GM18517 (cell line): ENCODE data around the gene INPP5J.

Experiments used
- ATAC-seq: cut with Tn5 transposase; IDR thresholded peaks from one replicate; pipeline ENCODE4 v1.9.1; 2021; ENCODE audit warnings: mild to moderate bottlenecking, moderate library complexity; ENCODE audit not compliant: unreplicated experiment

The INPP5J gene

DNA sequence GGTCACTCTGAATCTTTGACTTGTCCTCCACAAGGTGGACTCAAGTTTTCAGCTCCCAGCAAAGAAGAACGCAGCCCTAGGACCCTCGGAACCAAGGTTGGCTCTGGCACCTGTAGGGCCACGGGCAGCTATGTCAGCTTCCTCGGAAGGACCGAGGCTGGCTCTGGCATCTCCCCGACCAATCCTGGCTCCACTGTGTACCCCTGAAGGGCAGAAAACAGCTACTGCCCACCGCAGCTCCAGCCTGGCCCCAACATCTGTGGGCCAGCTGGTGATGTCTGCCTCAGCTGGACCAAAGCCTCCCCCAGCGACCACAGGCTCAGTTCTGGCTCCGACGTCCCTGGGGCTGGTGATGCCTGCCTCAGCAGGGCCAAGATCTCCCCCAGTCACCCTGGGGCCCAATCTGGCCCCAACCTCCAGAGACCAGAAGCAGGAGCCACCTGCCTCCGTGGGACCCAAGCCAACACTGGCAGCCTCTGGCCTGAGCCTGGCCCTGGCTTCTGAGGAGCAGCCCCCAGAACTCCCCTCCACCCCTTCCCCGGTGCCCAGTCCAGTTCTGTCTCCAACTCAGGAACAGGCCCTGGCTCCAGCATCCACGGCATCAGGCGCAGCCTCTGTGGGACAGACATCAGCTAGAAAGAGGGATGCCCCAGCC is 2.2 kb downstream of the INPP5J start:
- no peak for ATAC-seq

GRCh38 chr22:31125521-31126117 is 2.9 kb downstream of the INPP5J start:
- no peak for ATAC-seq

GRCh38 chr22:31126128-31126868 is 3.5 kb downstream of the INPP5J start:
- no peak for ATAC-seq

DNA sequence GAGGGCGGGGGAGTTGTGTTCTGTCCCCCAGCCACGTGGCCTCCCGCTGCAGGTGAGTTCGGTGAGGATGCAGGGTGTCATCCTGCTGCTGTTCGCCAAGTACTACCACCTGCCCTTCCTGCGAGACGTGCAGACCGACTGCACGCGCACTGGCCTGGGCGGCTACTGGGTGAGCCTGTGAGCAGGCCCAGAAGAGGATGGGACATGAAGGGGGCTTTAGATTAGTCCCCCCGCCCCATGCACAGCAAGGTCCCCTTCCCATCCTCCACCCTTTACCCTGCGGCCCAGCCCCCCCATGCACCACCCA is 4.1 kb downstream of the INPP5J start:
- ATAC-seq: no peak

DNA sequence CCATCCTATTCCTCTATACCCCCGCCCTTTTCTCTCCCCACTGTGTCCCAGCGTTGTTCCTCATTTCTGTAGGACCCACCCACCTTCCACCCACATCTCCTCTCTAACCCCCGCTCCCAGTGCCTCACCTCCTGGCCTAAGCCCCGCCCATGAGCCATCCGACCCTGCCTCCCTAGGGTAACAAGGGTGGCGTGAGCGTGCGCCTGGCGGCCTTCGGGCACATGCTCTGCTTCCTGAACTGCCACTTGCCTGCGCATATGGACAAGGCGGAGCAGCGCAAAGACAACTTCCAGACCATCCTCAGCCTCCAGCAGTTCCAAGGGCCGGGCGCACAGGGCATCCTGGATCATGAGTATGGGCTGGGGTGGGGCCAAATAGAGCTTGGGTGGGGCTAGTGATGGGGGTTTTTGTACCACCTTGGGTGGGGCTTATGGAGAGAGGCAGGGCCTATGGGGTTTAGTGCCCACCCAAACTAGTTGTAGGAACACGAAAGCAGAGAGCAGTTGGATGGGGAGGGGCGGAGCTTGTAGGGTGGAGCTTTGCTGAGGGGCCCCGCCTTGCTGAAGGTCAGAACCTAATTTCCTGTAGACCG is 4.5 kb downstream of the INPP5J start:
- no peak for ATAC-seq

DNA sequence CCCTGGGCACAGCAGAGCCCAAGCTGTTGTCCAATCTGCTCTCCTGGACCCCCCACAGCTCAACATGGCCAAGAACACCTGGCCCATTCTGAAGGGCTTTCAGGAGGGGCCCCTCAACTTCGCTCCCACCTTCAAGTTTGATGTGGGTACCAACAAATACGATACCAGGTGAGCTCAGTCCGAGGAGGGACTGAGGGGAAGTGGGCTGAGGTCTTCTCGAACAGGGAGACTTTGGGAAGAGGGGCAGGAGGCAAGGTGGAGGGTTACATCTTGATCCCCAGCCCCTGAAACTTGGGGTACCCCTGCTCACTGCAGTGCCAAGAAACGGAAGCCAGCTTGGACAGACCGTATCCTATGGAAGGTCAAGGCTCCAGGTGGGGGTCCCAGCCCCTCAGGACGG is 5.4 kb downstream of the INPP5J start:
- ATAC-seq: no peak

DNA sequence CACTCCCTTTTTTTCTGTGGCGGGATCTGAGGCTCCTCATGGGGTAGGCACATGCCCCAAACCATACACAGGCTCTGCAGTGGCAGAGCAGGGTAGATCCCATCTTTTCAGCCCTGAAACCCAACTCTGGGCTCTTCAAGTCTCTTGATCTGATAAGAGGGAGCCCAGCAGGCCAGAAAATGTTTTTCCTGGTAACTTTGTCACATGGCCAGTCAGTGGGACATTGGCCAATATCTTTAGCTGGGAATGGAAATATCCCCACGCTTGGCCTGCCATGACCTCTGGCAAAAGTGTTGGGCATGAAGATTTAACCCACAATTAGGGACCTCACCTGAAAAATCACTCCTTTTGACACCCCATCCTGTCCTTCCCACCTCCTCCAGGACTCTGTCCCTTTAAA is 8.1 kb downstream of the INPP5J start:
- ATAC-seq: no peak

GRCh38 chr22:31133911-31134310 is 11.1 kb downstream of the INPP5J start:
- ATAC-seq: no peak

DNA sequence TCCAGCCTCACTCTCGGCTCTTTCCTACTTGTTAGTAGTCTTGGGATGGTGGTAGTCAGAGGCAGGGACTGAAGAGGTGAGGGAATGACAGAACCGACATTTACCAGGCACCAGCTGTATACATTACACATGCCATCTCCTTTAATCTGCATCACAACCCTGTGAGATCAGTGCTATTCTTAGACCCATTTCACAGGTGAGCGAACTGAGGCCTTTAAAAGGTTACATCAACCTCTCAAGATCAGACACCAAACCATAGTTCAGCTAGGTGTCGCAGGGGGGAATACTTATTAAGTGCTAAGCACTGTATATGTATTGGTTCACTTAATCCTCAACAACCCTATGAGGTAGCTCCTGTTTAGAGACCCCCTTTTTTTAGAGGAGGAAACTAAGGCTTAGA is 11.9 kb downstream of the INPP5J start:
- ATAC-seq: no peak

DNA sequence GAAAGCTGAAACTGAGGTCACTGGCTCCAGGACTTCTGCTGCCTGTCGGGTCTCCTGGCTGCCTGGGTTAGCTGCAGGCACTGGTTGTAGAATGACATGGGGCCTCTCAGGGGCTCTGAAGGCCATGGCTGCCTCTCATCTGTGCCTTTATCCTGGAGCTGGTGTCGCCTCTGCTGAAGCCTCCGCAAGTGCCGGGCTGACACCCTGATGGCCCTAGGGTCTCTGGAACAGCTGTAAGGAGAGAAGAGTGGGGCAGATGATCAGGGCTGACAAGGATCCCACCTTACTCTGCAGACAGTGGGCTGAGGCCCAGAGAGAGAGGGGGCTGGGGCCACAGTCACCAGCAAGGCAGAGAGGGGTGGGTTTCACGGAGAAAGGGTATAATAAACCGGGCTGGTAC is 12.9 kb downstream of the INPP5J start:
- ATAC-seq: no peak

- no peak for ATAC-seq
Measured at GRCh38 chr22:31136155-31136554, 13.4 kb downstream of the INPP5J start.

DNA sequence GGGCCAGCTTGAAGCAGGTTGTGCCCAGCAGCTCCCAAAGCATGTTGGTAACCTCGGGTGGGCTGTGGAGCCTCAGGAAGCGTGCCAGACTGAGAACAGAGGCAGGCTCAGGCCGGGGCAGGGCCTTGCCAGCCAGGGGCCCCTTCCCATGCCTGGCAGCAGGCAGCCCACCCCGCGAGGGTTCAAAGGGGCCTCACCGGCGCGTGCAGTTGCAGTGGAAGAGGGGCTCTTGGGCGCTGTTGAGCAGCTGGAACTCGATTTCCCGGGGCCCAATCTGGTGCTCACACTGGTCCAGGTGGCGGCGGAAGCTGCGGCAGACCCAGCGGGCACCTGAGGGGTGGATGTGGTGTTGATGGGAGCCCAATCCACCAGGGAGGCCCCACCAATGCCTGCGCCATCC is 13.9 kb downstream of the INPP5J start:
- no peak for ATAC-seq

DNA sequence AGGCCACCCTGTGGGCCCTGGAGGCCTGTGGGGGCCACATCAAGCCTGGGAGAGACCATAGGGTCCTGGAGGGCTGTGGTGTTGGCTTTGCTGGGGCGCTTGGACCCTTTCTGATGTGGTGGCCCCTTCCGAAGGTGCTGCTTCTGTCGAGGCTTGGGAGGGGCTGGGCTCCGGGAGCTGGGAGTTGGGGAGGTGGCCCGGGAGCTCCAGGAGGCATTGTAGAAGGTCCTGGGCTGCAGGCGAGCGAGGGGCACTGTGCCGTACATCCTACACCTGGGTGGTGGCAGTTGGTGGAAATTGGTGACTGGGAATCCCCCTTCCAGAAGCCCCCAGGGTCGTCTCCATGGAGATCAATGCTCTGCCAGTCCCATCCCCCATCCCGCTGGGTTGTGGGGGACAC is 15.0 kb downstream of the INPP5J start:
- no peak for ATAC-seq

- ATAC-seq: no peak
Measured at GRCh38 chr22:31138126-31138525, 15.4 kb downstream of the INPP5J start.

GRCh38 chr22:31139066-31139465 is 16.3 kb downstream of the INPP5J start:
- ATAC-seq: no peak

DNA sequence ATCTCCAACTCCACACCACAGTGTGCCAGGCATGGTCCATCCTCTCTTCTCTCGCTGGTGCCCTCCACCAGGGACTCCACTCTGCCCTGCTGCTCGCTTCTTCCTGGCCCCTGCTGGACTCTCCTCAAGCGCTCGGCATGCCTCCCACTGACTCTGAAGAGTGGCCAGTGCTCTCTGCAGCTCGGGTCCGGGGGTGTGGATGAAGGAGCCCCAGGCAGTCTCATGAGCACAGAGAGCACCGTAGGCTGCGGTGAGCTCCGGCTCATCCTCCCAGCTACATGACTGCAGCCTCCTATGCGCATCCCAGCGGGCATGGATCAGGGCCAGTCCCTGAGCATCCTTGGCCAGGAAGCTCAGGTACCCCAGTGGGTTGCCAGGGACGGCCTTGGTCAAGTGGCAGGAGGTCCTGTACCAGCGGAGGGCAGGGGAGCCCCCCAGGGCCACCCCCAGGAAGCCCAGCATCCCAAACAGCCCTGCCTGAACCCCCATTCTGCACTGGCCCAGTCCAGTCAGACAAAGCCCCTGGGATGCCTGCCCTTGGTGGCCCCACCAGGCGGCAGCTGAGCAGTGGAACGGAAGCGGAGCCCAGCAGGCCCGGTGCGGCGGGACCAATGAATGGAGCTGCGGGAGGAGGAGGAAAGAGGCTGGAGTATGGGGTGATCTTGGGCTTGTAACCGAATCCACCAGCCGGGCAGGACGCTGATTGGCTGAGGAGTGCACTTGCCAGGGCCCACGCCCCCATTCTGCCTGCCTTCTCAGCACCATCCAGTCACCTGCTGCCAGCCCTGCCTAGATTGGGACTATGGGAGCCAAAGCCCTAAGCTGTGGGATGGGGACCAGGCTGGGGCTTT is 17.3 kb downstream of the INPP5J start, which contains the start of gene PLA2G3:
TSS of gene PLA2G3 (minus strand) at position 643 of the 851 bp plus-strand sequence. CDS start at position 489, 154 bp downstream.
- ATAC-seq: no peak

- ATAC-seq: no peak
Measured at GRCh38 chr22:31140746-31141145, 18.0 kb downstream of the INPP5J start.

- no peak for ATAC-seq
Measured at GRCh38 chr22:31141551-31141950, 18.8 kb downstream of the INPP5J start.

GRCh38 chr22:31142285-31142684 is 19.5 kb downstream of the INPP5J start:
- no peak for ATAC-seq

- ATAC-seq: no peak
Measured at GRCh38 chr22:31143038-31143437, 20.3 kb downstream of the INPP5J start.

GRCh38 chr22:31143537-31143936 is 20.8 kb downstream of the INPP5J start:
- ATAC-seq: no peak
